ENCODE data around the gene WDFY4. TPM values are rescaled to one million over a fixed set of nuclear protein-coding genes. Genes with fewer than 3 reads are reported as not detected.

WDFY4 gene
- total RNA-seq, 4 donors from 2014 or later: 0.60 to 20.6 (median 5.1) TPM

- 76 to 78% methylated on average over 2 to 5 of the region's 5 CpGs for WGBS, 2 donors (ENCODE audit: low coverage in 1 of 2)
- no peaks in the 10 kb centered on the region for H3K36me3 ChIP-seq
- H3K4me1 ChIP-seq: peaks cover 0 to 13% (median 3%) of the 10 kb centered on the region in 4 donors
- no peak for DNase-seq
- no peaks in the 10 kb centered on the region for H3K9me3 ChIP-seq
- in situ Hi-C loops (cut with MboI; ENCODE audit: low pct_ligation_motif_present in 1 of 4, low pct_unique_long_range_greater_than_20kb in 1 of 4, low sequenced_read_pairs in 3 of 4) (no loop called here), intact Hi-C loops (cut with DNase I; ENCODE audit: low total_unique reads) (no loop called here)
- TF ChIP-seq CTCF (IDR thresholded peaks at IDR 0.05) (no peak), POLR2AphosphoS5 (IDR thresholded peaks at IDR 0.05) (no peak), EP300 (IDR thresholded peaks at IDR 0.05; ENCODE audit: low read depth) (no peak), POLR2A (IDR thresholded peaks at IDR 0.05) (no peak)
- no peak overlapping the region for H3K27ac ChIP-seq
- no peak overlapping the region for H3K4me3 ChIP-seq
- no peaks in the 10 kb centered on the region for H3K27me3 ChIP-seq
Observed at GRCh38 chr10:49005270-49005669, 320.6 kb downstream of the WDFY4 start.

GRCh38 chr10:49007129-49007528 lies 322.5 kb downstream of the WDFY4 start:
- no peak overlapping the region for H3K4me3 ChIP-seq
- DNase-seq: no peak
- TF ChIP-seq POLR2A (IDR thresholded peaks at IDR 0.05): no peak
- TF ChIP-seq POLR2AphosphoS5 (IDR thresholded peaks at IDR 0.05): no peak
- no peak for TF ChIP-seq EP300 (IDR thresholded peaks at IDR 0.05; ENCODE audit: low read depth)
- no peak for TF ChIP-seq CTCF (IDR thresholded peaks at IDR 0.05)
- peaks cover 0 to 15% (median 3%) of the 10 kb centered on the region in 4 donors for H3K4me1 ChIP-seq
- no peaks in the 10 kb centered on the region for H3K36me3 ChIP-seq
- in situ Hi-C loops (cut with MboI; ENCODE audit: low pct_ligation_motif_present in 1 of 4, low pct_unique_long_range_greater_than_20kb in 1 of 4, low sequenced_read_pairs in 3 of 4): no loop called here
- H3K27ac ChIP-seq: no peak overlapping the region
- intact Hi-C loops (cut with DNase I; ENCODE audit: low total_unique reads): no loop called here
- 64 to 83% methylated on average over 5 of the region's 5 CpGs for WGBS, 2 donors (ENCODE audit: low coverage in 1 of 2)
- no peaks in the 10 kb centered on the region for H3K27me3 ChIP-seq
- no peaks in the 10 kb centered on the region for H3K9me3 ChIP-seq

- no peak overlapping the region for H3K4me3 ChIP-seq
- H3K27ac ChIP-seq: no peak overlapping the region
- WGBS, 2 donors (ENCODE audit: low coverage in 1 of 2): 40% methylated on average over 1 of the region's 1 CpG; no CpG with 5 or more reads in 1 of the 2 donors
- H3K36me3 ChIP-seq: no peaks in the 10 kb centered on the region
- in situ Hi-C loops (cut with MboI; ENCODE audit: low pct_ligation_motif_present in 1 of 4, low pct_unique_long_range_greater_than_20kb in 1 of 4, low sequenced_read_pairs in 3 of 4) (no loop called here), intact Hi-C loops (cut with DNase I; ENCODE audit: low total_unique reads) (no loop called here)
- TF ChIP-seq EP300 (IDR thresholded peaks at IDR 0.05; ENCODE audit: low read depth) (no peak), POLR2A (IDR thresholded peaks at IDR 0.05) (no peak), POLR2AphosphoS5 (IDR thresholded peaks at IDR 0.05) (no peak), CTCF (IDR thresholded peaks at IDR 0.05) (no peak)
- no peaks in the 10 kb centered on the region for H3K27me3 ChIP-seq
- no peaks in the 10 kb centered on the region for H3K9me3 ChIP-seq
- peaks cover 0 to 15% (median 3%) of the 10 kb centered on the region in 4 donors for H3K4me1 ChIP-seq
- no peak for DNase-seq
Observed at GRCh38 chr10:49008091-49008490, 323.4 kb downstream of the WDFY4 start.

- Histone ChIP-seq H3K9me3 (no peaks in the 10 kb centered on the region), H3K27me3 (no peaks in the 10 kb centered on the region), H3K4me3 (no peak overlapping the region), H3K4me1 (peaks cover 0 to 20% (median 3%) of the 10 kb centered on the region in 4 donors), H3K36me3 (no peaks in the 10 kb centered on the region), H3K27ac (no peak overlapping the region)
- intact Hi-C loops (cut with DNase I; ENCODE audit: low total_unique reads) (no loop called here), in situ Hi-C loops (cut with MboI; ENCODE audit: low pct_ligation_motif_present in 1 of 4, low pct_unique_long_range_greater_than_20kb in 1 of 4, low sequenced_read_pairs in 3 of 4) (no loop called here)
- WGBS, 2 donors (ENCODE audit: low coverage in 1 of 2): 78% methylated on average over 13 of the region's 13 CpGs; no CpG with 5 or more reads in 1 of the 2 donors
- TF ChIP-seq POLR2AphosphoS5 (IDR thresholded peaks at IDR 0.05) (no peak), CTCF (IDR thresholded peaks at IDR 0.05) (no peak)
- no peak for DNase-seq
Observed at GRCh38 chr10:49008505-49009198, 324.0 kb downstream of the WDFY4 start.
